Pons (tissue), 1 donor: ENCODE data around the gene SYDE1.
A peak's percentile ranks its signal among the peaks of the same experiment; 100 is the strongest.
"Not testable (repeated sequence)": the region's sequence is repeated elsewhere in the genome, so short reads cannot be mapped to it uniquely, and the experiment has no call there.

Experiments used
- DNase-seq: peaks from one replicate; pipeline ENCODE4 v3.0.0-alpha.2; 2016; ENCODE audit warnings: low spot score

The SYDE1 gene, protein sequence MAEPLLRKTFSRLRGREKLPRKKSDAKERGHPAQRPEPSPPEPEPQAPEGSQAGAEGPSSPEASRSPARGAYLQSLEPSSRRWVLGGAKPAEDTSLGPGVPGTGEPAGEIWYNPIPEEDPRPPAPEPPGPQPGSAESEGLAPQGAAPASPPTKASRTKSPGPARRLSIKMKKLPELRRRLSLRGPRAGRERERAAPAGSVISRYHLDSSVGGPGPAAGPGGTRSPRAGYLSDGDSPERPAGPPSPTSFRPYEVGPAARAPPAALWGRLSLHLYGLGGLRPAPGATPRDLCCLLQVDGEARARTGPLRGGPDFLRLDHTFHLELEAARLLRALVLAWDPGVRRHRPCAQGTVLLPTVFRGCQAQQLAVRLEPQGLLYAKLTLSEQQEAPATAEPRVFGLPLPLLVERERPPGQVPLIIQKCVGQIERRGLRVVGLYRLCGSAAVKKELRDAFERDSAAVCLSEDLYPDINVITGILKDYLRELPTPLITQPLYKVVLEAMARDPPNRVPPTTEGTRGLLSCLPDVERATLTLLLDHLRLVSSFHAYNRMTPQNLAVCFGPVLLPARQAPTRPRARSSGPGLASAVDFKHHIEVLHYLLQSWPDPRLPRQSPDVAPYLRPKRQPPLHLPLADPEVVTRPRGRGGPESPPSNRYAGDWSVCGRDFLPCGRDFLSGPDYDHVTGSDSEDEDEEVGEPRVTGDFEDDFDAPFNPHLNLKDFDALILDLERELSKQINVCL

DNA sequence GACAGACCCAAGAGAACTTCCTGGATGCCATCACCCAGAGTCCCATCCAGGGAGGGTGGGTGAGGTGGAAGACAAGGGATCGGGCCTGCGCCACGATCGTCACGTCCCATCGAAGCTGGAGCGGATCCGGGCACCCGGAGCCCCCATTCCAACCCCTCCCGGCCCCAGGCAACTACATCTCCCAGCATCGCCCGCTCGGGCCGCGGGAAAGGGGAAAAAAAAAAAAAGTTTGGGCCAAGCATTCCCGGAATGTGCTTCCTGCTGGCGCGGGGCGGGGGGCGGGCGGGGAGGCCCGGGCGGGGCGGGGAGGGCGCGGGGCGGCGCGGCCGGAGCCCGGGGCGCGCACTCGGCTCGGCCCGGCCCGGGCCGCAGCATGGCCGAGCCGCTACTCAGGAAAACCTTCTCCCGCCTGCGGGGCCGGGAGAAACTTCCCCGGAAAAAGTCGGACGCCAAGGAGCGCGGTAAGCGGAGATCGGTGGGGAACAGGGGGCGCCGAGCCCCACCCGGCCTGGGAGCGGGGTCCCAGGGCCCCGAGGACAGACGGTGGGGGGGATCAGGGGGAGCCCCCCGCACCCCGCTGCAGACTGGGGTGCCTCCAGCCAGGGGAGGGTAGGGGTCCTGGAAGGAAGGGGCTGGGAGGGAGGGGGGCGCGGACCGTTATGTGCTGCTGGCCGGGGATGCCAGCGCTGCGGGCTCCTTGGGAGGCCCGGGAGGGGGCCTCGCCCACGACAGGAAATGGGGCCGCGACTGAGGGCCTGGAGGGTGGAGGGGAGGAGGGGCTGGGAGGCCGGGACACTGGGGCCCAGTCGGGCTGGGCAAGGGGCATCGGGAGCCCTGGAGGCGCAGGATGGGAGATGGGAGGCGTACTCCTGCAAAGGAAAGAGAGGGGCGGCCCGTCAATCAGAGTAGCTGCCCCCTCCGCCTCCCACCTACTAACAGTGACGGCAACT is at the start of gene SYDE1:
SYDE1 (plus strand) TSS at position 341 of the 950 bp plus-strand sequence; CDS start at position 374, 33 bp downstream.
- DNase-seq: no peak

DNA sequence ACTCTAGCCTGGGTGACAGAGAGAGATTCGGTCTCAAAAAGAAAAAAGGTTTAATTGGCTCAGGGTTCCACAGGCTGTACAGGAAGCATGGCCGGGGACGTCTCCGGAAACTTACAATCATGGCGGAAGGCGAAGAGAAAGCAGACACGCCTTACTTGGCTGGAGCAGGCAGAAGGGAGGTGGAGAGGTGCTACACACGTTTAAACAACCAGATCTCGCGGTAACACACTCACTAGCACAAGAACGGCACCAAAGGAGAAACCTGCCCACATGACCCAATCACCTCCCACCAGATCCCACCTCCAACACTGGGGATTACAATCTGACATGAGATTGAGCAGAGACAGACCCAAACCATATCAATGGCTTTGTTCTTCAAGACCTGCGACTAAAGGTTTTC is 45.2 kb upstream of the SYDE1 start:
- no peak for DNase-seq

DNA sequence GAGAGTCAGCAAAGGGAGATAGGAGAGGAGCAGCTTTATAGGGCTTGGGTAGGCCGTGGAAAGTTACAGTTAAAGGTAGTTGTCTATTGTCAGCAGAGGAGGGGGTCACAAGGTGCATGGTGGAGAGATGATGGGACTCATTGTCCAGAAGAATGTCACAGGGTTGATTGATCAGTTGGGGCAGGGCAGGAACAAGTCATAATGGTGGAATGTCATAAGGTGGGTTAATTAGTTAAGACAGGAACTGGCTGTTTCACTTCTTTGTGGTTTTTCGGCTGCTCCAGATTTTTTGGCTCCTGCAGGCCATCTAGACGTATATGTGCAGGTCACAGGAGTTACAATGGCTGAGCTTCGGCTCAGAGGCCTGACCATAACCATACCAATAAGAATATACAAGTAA is 36.8 kb upstream of the SYDE1 start:
- DNase-seq: not testable (repeated sequence)

GRCh38 chr19:15072930-15073647 is 34.1 kb upstream of the SYDE1 start:
- DNase-seq: no peak

GRCh38 chr19:15074371-15074770 is 32.8 kb upstream of the SYDE1 start:
- no peak for DNase-seq

GRCh38 chr19:15075806-15076205 is 31.4 kb upstream of the SYDE1 start:
- no peak for DNase-seq

- not testable (repeated sequence) for DNase-seq
Measured at GRCh38 chr19:15080002-15080401, 27.2 kb upstream of the SYDE1 start.

GRCh38 chr19:15081911-15082310 is 25.3 kb upstream of the SYDE1 start, which contains the start of gene OR1I1:
TSS of gene OR1I1 (plus strand) at chr19:15082211. CDS start at chr19:15087066, 4,855 bp downstream.
- no peak for DNase-seq

DNA sequence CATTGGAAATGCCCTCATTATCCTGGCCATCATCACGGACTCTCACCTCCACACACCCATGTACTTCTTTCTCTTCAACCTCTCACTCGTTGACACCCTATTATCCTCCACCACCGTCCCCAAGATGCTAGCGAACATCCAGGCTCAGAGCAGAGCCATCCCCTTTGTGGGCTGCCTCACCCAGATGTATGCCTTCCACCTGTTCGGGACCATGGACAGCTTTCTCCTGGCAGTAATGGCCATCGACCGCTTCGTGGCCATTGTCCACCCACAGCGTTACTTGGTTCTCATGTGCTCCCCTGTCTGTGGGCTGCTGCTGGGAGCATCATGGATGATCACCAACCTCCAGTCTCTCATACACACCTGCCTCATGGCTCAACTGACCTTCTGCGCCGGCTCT is 20.0 kb upstream of the SYDE1 start:
- DNase-seq: no peak

GRCh38 chr19:15091918-15092753 is 15.1 kb upstream of the SYDE1 start:
- DNase-seq: peak; percentile 47

DNA sequence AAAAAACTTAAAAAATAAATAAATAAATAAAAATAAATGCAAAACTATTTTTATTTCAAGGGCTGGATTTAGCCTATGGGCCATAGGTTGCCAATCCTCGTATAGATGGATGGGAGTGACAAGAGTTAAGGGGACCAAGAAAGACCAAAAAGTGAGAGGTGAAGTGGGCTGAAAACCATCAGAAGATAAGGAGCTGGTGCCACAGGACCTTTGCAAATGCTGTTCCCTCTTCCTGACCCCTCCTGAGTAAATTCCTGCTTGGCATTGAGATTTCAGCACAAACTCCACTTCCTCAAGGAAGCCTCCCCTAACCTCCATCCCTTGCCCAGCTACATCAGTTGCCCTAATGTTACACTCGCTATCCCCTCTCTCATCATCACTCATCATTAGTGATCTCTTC is 14.2 kb upstream of the SYDE1 start:
- no peak for DNase-seq

DNA sequence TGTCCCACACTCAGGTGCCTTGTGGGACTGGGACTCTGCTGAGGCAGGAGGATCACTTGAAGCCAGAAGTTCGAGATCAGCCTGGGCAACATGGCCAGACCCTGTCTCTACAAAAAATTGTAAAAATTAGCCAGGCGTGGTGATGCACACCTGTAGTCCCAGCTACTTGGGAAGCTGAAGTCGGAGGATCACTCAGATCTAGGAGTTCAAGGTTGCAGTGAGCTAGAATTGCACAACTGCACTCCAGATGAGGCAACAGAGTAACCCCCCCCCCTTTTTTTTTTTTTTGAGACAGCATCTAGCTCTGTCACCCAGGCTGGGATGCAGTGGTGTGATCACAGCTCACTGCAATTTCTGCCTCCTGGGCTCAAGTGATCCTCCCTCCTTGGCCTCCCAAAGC is 11.0 kb upstream of the SYDE1 start:
- DNase-seq: no peak

GRCh38 chr19:15097980-15098379 is 9.2 kb upstream of the SYDE1 start:
- not testable (repeated sequence) for DNase-seq

DNA sequence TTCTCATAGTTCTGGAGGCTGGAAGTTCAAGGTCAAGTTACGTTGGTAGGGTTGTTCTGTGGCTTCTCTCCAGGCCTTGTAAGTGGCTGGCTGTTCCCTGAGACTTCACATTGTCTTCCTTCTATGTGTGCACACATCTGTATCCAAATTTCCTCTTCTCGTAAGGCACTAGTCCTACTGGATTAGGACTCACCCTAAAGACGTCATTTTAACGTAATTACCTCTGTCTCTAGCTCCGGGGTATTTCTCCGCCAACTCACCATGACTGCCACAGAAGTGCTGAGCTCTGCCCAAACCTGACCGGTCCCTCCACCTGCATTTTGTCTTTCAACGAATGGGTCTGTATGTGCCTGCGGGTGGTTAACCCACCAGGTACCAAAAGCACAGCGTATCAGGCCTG is 8.7 kb upstream of the SYDE1 start:
- no peak for DNase-seq

- no peak for DNase-seq
Measured at GRCh38 chr19:15099017-15099582, 8.1 kb upstream of the SYDE1 start.

- no peak for DNase-seq
Measured at GRCh38 chr19:15101479-15102082, 5.6 kb upstream of the SYDE1 start.

- DNase-seq: no peak
Measured at GRCh38 chr19:15104003-15104402, 3.2 kb upstream of the SYDE1 start.

GRCh38 chr19:15104411-15104810 is 2.8 kb upstream of the SYDE1 start:
- DNase-seq: no peak

GRCh38 chr19:15105044-15105443 is 2.2 kb upstream of the SYDE1 start:
- DNase-seq: no peak
